Endothelial cell of umbilical vein (primary cell): ENCODE data around the gene C6orf141. TPM values are rescaled to one million over a fixed set of nuclear protein-coding genes. Genes with fewer than 3 reads are reported as not detected.

Source experiments
- BruUV-seq: library from RNA; stranded (reverse); fragments of 400-500 nt; replicated peaks from 2 replicates; lab custom pipeline; 2021; lab: Mats Ljungman, UMichigan
- CTCF ChIA-PET: fragments of 300-600, 350-600 bp; sonication (Branson Sonifier 250); formaldehyde crosslinking; loops from one replicate; lab custom pipeline; 2021; ENCODE audit warnings: antibody characterized with exemption, inconsistent platforms; lab: Charles Lee
- POLR2A ChIA-PET: fragments of 300-600, 350-600 bp; sonication (Branson Sonifier 250); formaldehyde crosslinking; loops from one replicate; lab custom pipeline; 2021; ENCODE audit warnings: antibody characterized with exemption, inconsistent platforms; lab: Charles Lee
- DNase-seq: peaks from one replicate; pipeline ENCODE4 v3.0.0-alpha.2; 2011; ENCODE audit warnings: low read depth, low spot score
- FAIRE-seq: peaks from 2 replicates; lab custom pipeline; 2011; peaks lifted over from hg19 to GRCh38; lab: Jason Lieb, UNC
- H2AFZ ChIP-seq: 2 replicates; pipeline ENCODE4 v1.6.0; 2012; ENCODE audit warnings: low read depth, low read length, control low read depth, inconsistent platforms
- H3K27ac ChIP-seq: 2 replicates; pipeline ENCODE4 v1.5.1; 2011; ENCODE audit warnings: low read depth, mild to moderate bottlenecking, control low read depth, low read length, moderate library complexity; ENCODE audit not compliant: insufficient read depth
- H3K27me3 ChIP-seq, 2 experiments: 2 replicates each; pipeline versions ENCODE4 v1.6.0 to v1.6.1; 2011; ENCODE audit warnings: low read length in 2 of 2, mixed read lengths in 1 of 2; ENCODE audit not compliant: control insufficient read depth in 2 of 2, insufficient read depth in 2 of 2
- H3K36me3 ChIP-seq, 2 experiments: 2 replicates in 1 of 2; 3 replicates in 1 of 2; pipeline ENCODE4 v1.5.1; 2011; ENCODE audit warnings: low read length in 2 of 2, mild to moderate bottlenecking in 1 of 2, moderate library complexity in 1 of 2; ENCODE audit not compliant: control insufficient read depth in 2 of 2, insufficient read depth in 2 of 2; ENCODE audit errors: extremely low read depth in 1 of 2
- H3K4me1 ChIP-seq: 3 replicates; pipeline ENCODE4 v1.5.1; 2011; ENCODE audit warnings: mild to moderate bottlenecking, low read length; ENCODE audit not compliant: control insufficient read depth, insufficient read depth; ENCODE audit errors: extremely low read depth
- H3K4me2 ChIP-seq: 2 replicates; pipeline ENCODE4 v1.6.1; 2011; ENCODE audit warnings: low read length, control low read depth, mixed read lengths; ENCODE audit not compliant: insufficient read depth
- H3K4me3 ChIP-seq, 3 experiments: fragments of 200-600 bp in 1 of 3; sonication (generic), shearing (Covaris generic) in 1 of 3; replicated peaks in 1 of 3; 2 replicates each; pipeline ENCODE4 v1.5.1; 2011 to 2016; ENCODE audit warnings: control low read depth in 3 of 3, low read length in 3 of 3, mild to moderate bottlenecking in 2 of 3, inconsistent platforms in 1 of 3, low read depth in 1 of 3, moderate library complexity in 1 of 3; ENCODE audit not compliant: insufficient read depth in 1 of 3
- H3K79me2 ChIP-seq: 2 replicates; pipeline ENCODE4 v1.6.0; 2012; ENCODE audit warnings: low read length, inconsistent platforms; ENCODE audit not compliant: control insufficient read depth, insufficient read depth
- H3K9ac ChIP-seq: replicated peaks from 2 replicates; pipeline ENCODE3; 2011; ENCODE audit warnings: low read length, control low read depth; ENCODE audit not compliant: insufficient read depth; ENCODE audit errors: extremely low read depth
- H3K9me1 ChIP-seq: replicated peaks from 3 replicates; pipeline ENCODE4 v1.6.0; 2011; ENCODE audit warnings: mild to moderate bottlenecking, low read length; ENCODE audit not compliant: control insufficient read depth, insufficient read depth; ENCODE audit errors: extremely low read depth
- H3K9me3 ChIP-seq: replicated peaks from 2 replicates; pipeline ENCODE4 v1.5.1; 2012; ENCODE audit warnings: low read length, inconsistent platforms; ENCODE audit not compliant: control insufficient read depth, insufficient read depth
- H4K20me1 ChIP-seq: replicated peaks from 2 replicates; pipeline ENCODE3; 2011; ENCODE audit warnings: mild to moderate bottlenecking, low read length; ENCODE audit not compliant: control insufficient read depth, insufficient read depth; ENCODE audit errors: extremely low read depth
- EZH2 ChIP-seq: IDR thresholded peaks from 2 replicates; pipeline ENCODE4 v1.6.1; 2012; ENCODE audit warnings: borderline replicate concordance, low read depth, mild to moderate bottlenecking, moderate library complexity, low read length, inconsistent platforms; ENCODE audit not compliant: severe bottlenecking
- FOS ChIP-seq: IDR thresholded peaks from 2 replicates; pipeline ENCODE4 v1.6.1; 2011; ENCODE audit warnings: mild to moderate bottlenecking, low read length, moderate library complexity, borderline replicate concordance; ENCODE audit not compliant: insufficient read depth
- GATA2 ChIP-seq: IDR thresholded peaks from 2 replicates; pipeline ENCODE4 v1.7.0; 2011; ENCODE audit warnings: low read depth, mild to moderate bottlenecking, moderate library complexity, mixed read lengths, low read length; ENCODE audit not compliant: insufficient read length, insufficient read depth
- JUN ChIP-seq: IDR thresholded peaks from 2 replicates; pipeline ENCODE4 v1.6.1; 2011; ENCODE audit warnings: borderline replicate concordance, low read depth; ENCODE audit not compliant: insufficient read length, insufficient read depth
- MYC ChIP-seq: IDR thresholded peaks from one replicate; pipeline ENCODE4 v1.6.1; 2011; ENCODE audit warnings: mild to moderate bottlenecking, low read depth, low read length
- POLR2A ChIP-seq: IDR thresholded peaks from 2 replicates; pipeline ENCODE4 v1.6.1; 2012; ENCODE audit warnings: low read depth, mild to moderate bottlenecking, control low read depth, low read length
- POLR2AphosphoS5 ChIP-seq: IDR thresholded peaks from 2 replicates; pipeline ENCODE4 v1.6.1; 2012; ENCODE audit warnings: low read depth, mild to moderate bottlenecking, control low read depth, low read length, moderate library complexity; ENCODE audit not compliant: insufficient read depth
- dilution Hi-C: fragments of 300-500 bp; cut with MboI; formaldehyde crosslinking; loops from one replicate; pipeline ENCODE4 v1.15.0; 2019; ENCODE audit warnings: low sequenced_read_pairs; ENCODE audit not compliant: extremely low pct_ligation_motif_present
- intact Hi-C: fragments of 100-400 bp; cut with micrococcal nuclease; formaldehyde crosslinking; loops from one replicate; pipeline ENCODE4 v1.10.0; 2022
- polyA plus RNA-seq, 4 experiments: library from polyadenylated mRNA; depleted of rRNA in 3 of 4; stranded (reverse) in 3 of 4; unstranded in 1 of 4; fragments of >200 nt; gene quantifications; 2 replicates each; pipeline versions ENCODE4 v1.2.1 to v1.2.3, GENCODE V29; 2011 to 2012; ENCODE audit warnings: missing spikeins in 1 of 4
- total RNA-seq: library from RNA; stranded (reverse); gene quantifications from 2 replicates; pipeline ENCODE4 v1.2.3, GENCODE V29; 2021
- TF ChIP-seq, protein P1 (sequence below), 2 donors: IDR thresholded peaks; 1 replicate in 1 of 2; 2 replicates in 1 of 2; pipeline ENCODE4 v1.5.1; 2011; ENCODE audit warnings: low read length in 2 of 2, mild to moderate bottlenecking in 2 of 2, moderate library complexity in 2 of 2, control low read depth in 1 of 2, inconsistent platforms in 1 of 2, low read depth in 1 of 2; ENCODE audit not compliant: insufficient read depth in 1 of 2; ENCODE audit errors: extremely low read depth in 1 of 2
- TF ChIP-seq, protein P2 (sequence below): IDR thresholded peaks from 2 replicates; pipeline ENCODE4 v1.6.1; 2011; ENCODE audit not compliant: insufficient read depth, insufficient read length

The C6orf141 gene
- total and polyA plus RNA-seq, 2 donors (not counting 3 experiments of a cell fraction or from before 2014, with no cell fraction given), result 5.7 to 15.5 TPM

DNA sequence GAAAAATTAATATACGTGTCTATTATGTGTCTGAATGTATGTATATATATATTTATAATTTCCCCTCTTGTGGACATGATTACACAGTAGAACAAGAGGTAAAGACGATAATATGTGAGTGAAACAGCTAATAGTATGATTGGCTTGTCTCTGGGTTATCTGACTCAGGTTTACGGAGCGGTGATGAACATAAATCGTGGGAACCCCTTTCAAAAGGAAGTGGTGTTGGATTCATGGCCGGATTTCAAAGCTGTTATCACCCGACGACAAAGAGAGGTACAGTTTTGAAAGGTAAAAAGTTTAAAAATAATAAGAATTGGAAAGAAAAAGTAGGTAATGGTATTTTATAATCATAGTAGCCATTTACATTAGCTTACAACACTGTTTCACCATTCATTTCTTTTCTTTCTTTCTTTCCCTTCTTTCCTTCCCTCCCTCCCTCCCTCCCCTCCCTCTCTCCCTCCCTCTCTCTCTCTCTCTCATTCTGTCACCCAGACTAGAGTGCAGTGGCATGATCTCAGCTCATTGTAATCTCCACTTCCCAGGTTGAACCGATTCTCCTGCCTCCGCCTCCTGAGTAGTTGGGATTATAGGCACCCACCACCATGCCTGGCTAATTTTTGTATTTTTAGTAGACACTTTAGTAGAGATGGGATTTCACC lies 34.9 kb upstream of the C6orf141 start:
- DNase-seq (no peak), FAIRE-seq (no peak)
- Histone ChIP-seq H3K4me2 (no peak overlapping the region), H3K4me1 (no peaks in the 10 kb centered on the region), H4K20me1 (no peaks in the 10 kb centered on the region), H2AFZ (no peak overlapping the region), H3K9me1 (no peaks in the 10 kb centered on the region), H3K4me3 (no peak overlapping the region), H3K27ac (no peak overlapping the region), H3K9me3 (no peaks in the 10 kb centered on the region), H3K79me2 (no peaks in the 10 kb centered on the region), H3K36me3 (no peaks in the 10 kb centered on the region), H3K9ac (no peak overlapping the region), H3K27me3 (peaks cover 0 to 4% of the 10 kb centered on the region in 2 experiments)
- ChIA-PET POLR2A (no interaction called here), CTCF (interaction anchor here (1.1 kb wide), 1 partner anchor 16 kb away, joined by 4 read pairs; no protein-coding TSS in a partner anchor)
- intact Hi-C loops (no loop called here), dilution Hi-C loops (no loop called here)
- no TSS peak for BruUV-seq
- TF ChIP-seq, protein P1, sequence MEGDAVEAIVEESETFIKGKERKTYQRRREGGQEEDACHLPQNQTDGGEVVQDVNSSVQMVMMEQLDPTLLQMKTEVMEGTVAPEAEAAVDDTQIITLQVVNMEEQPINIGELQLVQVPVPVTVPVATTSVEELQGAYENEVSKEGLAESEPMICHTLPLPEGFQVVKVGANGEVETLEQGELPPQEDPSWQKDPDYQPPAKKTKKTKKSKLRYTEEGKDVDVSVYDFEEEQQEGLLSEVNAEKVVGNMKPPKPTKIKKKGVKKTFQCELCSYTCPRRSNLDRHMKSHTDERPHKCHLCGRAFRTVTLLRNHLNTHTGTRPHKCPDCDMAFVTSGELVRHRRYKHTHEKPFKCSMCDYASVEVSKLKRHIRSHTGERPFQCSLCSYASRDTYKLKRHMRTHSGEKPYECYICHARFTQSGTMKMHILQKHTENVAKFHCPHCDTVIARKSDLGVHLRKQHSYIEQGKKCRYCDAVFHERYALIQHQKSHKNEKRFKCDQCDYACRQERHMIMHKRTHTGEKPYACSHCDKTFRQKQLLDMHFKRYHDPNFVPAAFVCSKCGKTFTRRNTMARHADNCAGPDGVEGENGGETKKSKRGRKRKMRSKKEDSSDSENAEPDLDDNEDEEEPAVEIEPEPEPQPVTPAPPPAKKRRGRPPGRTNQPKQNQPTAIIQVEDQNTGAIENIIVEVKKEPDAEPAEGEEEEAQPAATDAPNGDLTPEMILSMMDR (IDR thresholded peaks at IDR 0.05; ENCODE audit: extremely low read depth in 1 of 2, insufficient read depth in 1 of 2, low read depth in 1 of 2, low read length in 2 of 2), result no peak
- TF ChIP-seq POLR2A, result no peak
- no peak for TF ChIP-seq FOS
- TF ChIP-seq GATA2, result no peak
- TF ChIP-seq, protein P2, sequence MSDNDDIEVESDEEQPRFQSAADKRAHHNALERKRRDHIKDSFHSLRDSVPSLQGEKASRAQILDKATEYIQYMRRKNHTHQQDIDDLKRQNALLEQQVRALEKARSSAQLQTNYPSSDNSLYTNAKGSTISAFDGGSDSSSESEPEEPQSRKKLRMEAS, result no peak
- TF ChIP-seq JUN, result no peak
- TF ChIP-seq POLR2AphosphoS5, result no peak
- no peak for TF ChIP-seq MYC
- TF ChIP-seq EZH2, result no peak
